IPS-15b (cell line): ENCODE measurements around the gene PPP1R37.

Experiments
- H3K27me3 ChIP-seq: one replicate; pipeline ENCODE4 v1.6.1; 2013; ENCODE audit warnings: low read length; ENCODE audit not compliant: control insufficient read depth, insufficient read depth
- H3K36me3 ChIP-seq: one replicate; pipeline ENCODE4 v1.6.1; 2013; ENCODE audit warnings: low read length; ENCODE audit not compliant: control insufficient read depth, insufficient read depth
- H3K4me1 ChIP-seq: one replicate; pipeline ENCODE4 v1.6.1; 2013; ENCODE audit warnings: mild to moderate bottlenecking, low read length; ENCODE audit not compliant: control insufficient read depth, insufficient read depth
- H3K4me3 ChIP-seq: one replicate; pipeline ENCODE4 v1.5.1; 2013; ENCODE audit warnings: low read depth, low read length
- H3K9ac ChIP-seq: one replicate; pipeline ENCODE4 v1.6.1; 2013; ENCODE audit warnings: low read depth, mild to moderate bottlenecking, low read length
- H3K9me3 ChIP-seq: one replicate; pipeline ENCODE4 v1.6.1; 2013; ENCODE audit warnings: mild to moderate bottlenecking, low read length; ENCODE audit not compliant: control insufficient read depth, insufficient read depth

Gene PPP1R37

GRCh38 chr19:45074744-45075300 is 18.2 kb upstream of the PPP1R37 start:
- H3K9me3 ChIP-seq, result no peaks in the 10 kb centered on the region
- H3K36me3 ChIP-seq, result peaks cover 26% of the 10 kb centered on the region
- peak overlapping the region; percentile 47 for H3K9ac ChIP-seq
- H3K4me1 ChIP-seq, result peaks cover 20% of the 10 kb centered on the region
- peak overlapping the region; percentile 88 for H3K4me3 ChIP-seq
- no peaks in the 10 kb centered on the region for H3K27me3 ChIP-seq

GRCh38 chr19:45075301-45076028 is 17.5 kb upstream of the PPP1R37 start:
- H3K4me3 ChIP-seq, result peak overlapping the region; percentile 88
- H3K9ac ChIP-seq, result peak overlapping the region; percentile 73
- H3K4me1 ChIP-seq, result peaks cover 20% of the 10 kb centered on the region
- H3K36me3 ChIP-seq, result peaks cover 20% of the 10 kb centered on the region
- no peaks in the 10 kb centered on the region for H3K27me3 ChIP-seq
- H3K9me3 ChIP-seq, result no peaks in the 10 kb centered on the region

GRCh38 chr19:45076029-45076850 is 16.7 kb upstream of the PPP1R37 start, which contains the start of gene ZNF296:
Gene ZNF296, minus strand, starts transcription at chr19:45076478. Its CDS starts 105 bp downstream, at chr19:45076373.
- Histone ChIP-seq H3K4me1 (peaks cover 25% of the 10 kb centered on the region), H3K4me3 (peak within 1 kb of the TSS; percentile 88), H3K9ac (peak within 1 kb of the TSS; percentile 73), H3K27me3 (no peaks in the 10 kb centered on the region), H3K9me3 (no peaks in the 10 kb centered on the region), H3K36me3 (peaks cover 14% of the 10 kb centered on the region)

DNA sequence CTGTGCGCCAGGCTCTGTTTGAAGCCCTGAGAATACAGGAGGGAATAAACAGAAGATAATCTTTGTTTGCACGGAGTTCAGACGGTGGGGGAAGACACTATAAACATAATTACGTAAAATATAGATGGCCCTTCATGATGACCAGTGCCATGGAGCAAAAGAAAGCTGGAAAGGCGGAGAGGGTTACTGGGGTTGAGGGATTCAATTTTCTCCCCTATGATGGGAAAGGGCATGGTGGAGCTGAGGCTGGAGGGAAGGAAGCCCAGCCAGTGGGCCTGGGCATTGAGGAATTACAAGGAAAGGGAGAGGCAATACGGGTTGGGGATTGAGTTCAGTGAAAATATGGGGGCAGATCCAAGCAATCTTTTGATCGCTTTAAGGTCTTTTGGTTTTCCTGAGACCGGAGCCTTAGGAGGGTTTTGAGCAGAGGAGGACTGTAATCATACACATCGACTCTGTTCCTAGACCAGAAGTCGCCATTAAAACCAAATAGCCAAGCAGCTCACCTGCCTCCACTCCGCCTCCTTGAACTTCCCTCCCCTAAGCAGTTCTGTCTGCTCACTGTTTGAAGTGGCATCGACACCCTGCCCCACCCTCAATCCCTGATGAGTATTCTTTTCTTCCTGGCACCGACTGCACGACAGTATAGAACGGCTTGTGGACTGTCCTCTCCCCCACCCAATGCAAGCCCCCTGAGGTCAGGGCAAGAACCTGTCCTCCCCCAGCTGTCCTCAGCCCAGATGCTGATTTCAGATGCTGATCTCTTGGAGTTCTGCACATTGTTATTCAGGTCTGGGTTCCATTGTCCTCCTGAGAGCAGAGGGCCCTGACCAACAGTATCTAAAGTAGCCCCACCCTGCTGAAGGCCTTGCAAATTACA is 15.9 kb upstream of the PPP1R37 start:
- Histone ChIP-seq H3K27me3 (no peaks in the 10 kb centered on the region), H3K9me3 (no peaks in the 10 kb centered on the region), H3K36me3 (peaks cover 11% of the 10 kb centered on the region), H3K4me3 (peak overlapping the region; percentile 35), H3K9ac (no peak overlapping the region), H3K4me1 (peaks cover 25% of the 10 kb centered on the region)

DNA sequence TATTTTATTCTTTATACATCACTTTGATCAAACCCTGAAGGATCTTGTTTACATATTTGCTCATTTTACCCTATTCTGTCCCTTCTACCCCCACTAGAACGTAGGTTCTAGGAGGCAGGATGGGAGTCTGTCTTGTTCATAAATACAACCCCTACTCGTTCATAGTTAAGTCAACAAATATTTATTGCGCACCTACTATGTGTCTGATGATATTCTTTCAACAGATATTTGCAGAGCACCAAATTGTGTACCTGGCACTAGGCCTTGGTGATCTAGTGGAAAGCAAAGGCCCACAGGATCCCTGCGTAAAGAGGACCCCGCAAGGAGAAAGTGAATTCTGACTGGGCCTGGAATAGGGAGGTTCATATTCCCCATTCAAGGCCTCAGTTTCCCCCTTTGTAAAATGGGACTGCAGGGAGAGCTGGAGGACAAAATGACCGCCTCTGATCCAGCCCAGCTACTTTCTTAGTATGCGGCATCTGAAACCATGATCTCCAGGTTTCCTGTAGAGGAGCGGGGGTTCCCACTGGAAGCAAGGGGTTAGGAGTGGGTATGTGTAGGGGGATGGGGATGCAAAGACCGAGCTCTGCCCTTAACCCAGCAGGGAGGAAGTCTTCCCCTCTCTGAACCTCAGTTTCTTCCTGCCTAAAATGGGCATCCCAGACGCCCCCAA is 14.5 kb upstream of the PPP1R37 start:
- peak overlapping the region; percentile 96 for H3K4me3 ChIP-seq
- H3K27me3 ChIP-seq, result no peaks in the 10 kb centered on the region
- H3K4me1 ChIP-seq, result peaks cover 25% of the 10 kb centered on the region
- H3K36me3 ChIP-seq, result peaks cover 10% of the 10 kb centered on the region
- H3K9me3 ChIP-seq, result no peaks in the 10 kb centered on the region
- peak overlapping the region; percentile 79 for H3K9ac ChIP-seq

DNA sequence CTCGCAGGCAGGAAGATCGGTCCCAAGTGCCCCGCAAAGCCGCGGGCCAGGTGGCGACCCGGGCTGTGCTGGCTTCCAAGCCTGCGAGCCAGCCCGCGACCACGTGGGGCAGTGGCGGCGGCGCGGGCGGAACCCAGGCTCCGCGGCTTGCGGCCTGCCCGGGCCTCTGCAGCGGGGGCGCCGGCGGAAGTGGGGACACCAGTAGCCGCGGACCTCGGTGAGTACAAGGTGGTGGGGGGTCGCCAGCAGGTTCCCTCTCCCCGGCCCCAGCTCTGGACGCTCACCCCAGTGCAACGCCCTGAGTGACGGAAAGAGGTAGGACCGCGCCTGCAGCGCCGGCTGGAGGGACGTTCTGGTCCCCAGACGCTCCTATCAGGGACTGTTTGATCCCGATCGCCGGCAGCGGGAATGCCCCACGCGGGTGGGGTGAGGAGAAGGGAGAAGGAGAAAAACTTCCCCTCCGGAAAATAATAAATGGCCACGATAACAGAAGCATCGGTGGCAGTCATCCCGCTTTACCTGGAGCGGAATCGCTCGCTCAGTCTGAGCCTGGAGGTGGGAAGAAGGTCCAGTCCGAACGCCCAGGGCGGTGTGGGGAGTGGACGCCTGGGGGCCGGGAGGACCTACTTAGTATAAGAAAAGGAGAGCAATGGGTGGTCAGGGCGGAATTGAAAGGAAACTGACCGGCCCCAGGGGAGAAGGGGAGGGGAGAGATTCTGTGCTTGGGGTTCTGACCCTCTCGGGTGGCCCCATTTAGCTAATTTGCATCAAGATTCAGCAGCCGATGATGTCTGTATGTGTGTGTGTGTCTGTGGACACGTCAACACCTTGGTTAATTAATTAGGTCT is 13.7 kb upstream of the PPP1R37 start, which contains the start of gene GEMIN7:
GEMIN7 (plus strand) TSS at position 198 of the 848 bp plus-strand sequence. CDS start 10,855 bp downstream, outside the sequence.
- Histone ChIP-seq H3K9me3 (no peaks in the 10 kb centered on the region), H3K4me3 (peak within 1 kb of the TSS; percentile 96), H3K4me1 (peaks cover 24% of the 10 kb centered on the region), H3K36me3 (peaks cover 10% of the 10 kb centered on the region), H3K9ac (peak within 1 kb of the TSS; percentile 96), H3K27me3 (no peaks in the 10 kb centered on the region)

GRCh38 chr19:45079911-45080370 is 13.0 kb upstream of the PPP1R37 start:
- Histone ChIP-seq H3K4me3 (peak overlapping the region; percentile 96), H3K27me3 (no peaks in the 10 kb centered on the region), H3K9me3 (no peaks in the 10 kb centered on the region), H3K36me3 (peaks cover 11% of the 10 kb centered on the region), H3K9ac (peak overlapping the region; percentile 96), H3K4me1 (peaks cover 21% of the 10 kb centered on the region)

DNA sequence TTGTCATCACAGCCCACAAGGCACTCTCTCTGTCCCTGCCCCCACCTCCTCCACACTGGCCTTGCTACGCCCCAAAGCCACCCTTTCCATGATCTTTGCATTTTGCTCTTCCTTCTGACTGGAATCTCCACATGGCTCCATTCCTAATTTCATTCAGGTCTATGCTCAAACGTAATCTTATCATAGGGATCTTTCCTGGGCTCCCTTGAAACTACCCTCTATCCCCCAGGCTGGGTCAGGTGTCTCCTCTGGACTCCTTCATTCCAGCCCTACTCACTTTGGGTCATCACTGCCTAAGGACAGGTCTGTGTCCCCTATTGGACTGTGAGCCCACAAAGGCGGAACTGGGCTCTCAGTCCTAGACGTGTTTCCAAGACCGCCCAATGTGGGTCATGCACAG is 10.8 kb upstream of the PPP1R37 start:
- peaks cover 17% of the 10 kb centered on the region for H3K36me3 ChIP-seq
- H3K9ac ChIP-seq, result no peak overlapping the region
- peaks cover 14% of the 10 kb centered on the region for H3K4me1 ChIP-seq
- H3K9me3 ChIP-seq, result no peaks in the 10 kb centered on the region
- H3K4me3 ChIP-seq, result no peak overlapping the region
- no peaks in the 10 kb centered on the region for H3K27me3 ChIP-seq

GRCh38 chr19:45086480-45086879 is 6.5 kb upstream of the PPP1R37 start:
- Histone ChIP-seq H3K4me1 (no peaks in the 10 kb centered on the region), H3K36me3 (peaks cover 19% of the 10 kb centered on the region), H3K27me3 (no peaks in the 10 kb centered on the region), H3K9ac (no peak overlapping the region), H3K4me3 (no peak overlapping the region), H3K9me3 (no peaks in the 10 kb centered on the region)

GRCh38 chr19:45087531-45087930 is 5.4 kb upstream of the PPP1R37 start:
- Histone ChIP-seq H3K36me3 (peaks cover 9% of the 10 kb centered on the region), H3K4me1 (no peaks in the 10 kb centered on the region), H3K9me3 (no peaks in the 10 kb centered on the region), H3K9ac (no peak overlapping the region), H3K27me3 (no peaks in the 10 kb centered on the region), H3K4me3 (no peak overlapping the region)
